MM.1S (cell line): ENCODE data around the gene SORCS2.

ENCODE experiments used
- DNase-seq: peaks from one replicate; pipeline ENCODE4 v3.0.0-alpha.2; 2015
- H2AFZ ChIP-seq: fragments of 300-600 bp; sonication (generic); 2 replicates; pipeline ENCODE4 v1.6.0; 2016; ENCODE audit warnings: antibody characterized with exemption, low read length
- H3F3A ChIP-seq: fragments of 300-600 bp; sonication (generic); 2 replicates; pipeline ENCODE4 v1.6.1; 2016; ENCODE audit warnings: mild to moderate bottlenecking, antibody characterized with exemption, low read length, moderate library complexity, mixed read lengths; ENCODE audit not compliant: insufficient read depth
- H3K27ac ChIP-seq: fragments of 300-600 bp; sonication (generic); 2 replicates; pipeline ENCODE4 v1.5.1; 2016; ENCODE audit warnings: mild to moderate bottlenecking, low read length
- H3K27me3 ChIP-seq: fragments of 300-600 bp; sonication (generic); replicated peaks from 2 replicates; pipeline ENCODE4 v1.6.0; 2016; ENCODE audit warnings: low read length; ENCODE audit not compliant: insufficient read depth
- H3K36me3 ChIP-seq: fragments of 300-600 bp; sonication (generic); replicated peaks from 2 replicates; pipeline ENCODE4 v1.6.1; 2016; ENCODE audit warnings: mild to moderate bottlenecking, low read length, mixed read lengths; ENCODE audit not compliant: insufficient read depth
- H3K4me1 ChIP-seq: fragments of 300-600 bp; sonication (generic); 2 replicates; pipeline ENCODE4 v1.6.1; 2016; ENCODE audit warnings: low read length, mixed read lengths
- H3K4me2 ChIP-seq: fragments of 300-600 bp; sonication (generic); 2 replicates; pipeline ENCODE4 v1.6.0; 2016; ENCODE audit warnings: low read depth, low read length
- H3K4me3 ChIP-seq: fragments of 300-600 bp; sonication (generic); 2 replicates; pipeline ENCODE4 v1.5.1; 2016; ENCODE audit warnings: low read length, mixed read lengths
- H3K79me2 ChIP-seq: fragments of 300-600 bp; sonication (generic); 2 replicates; pipeline ENCODE4 v1.6.1; 2016; ENCODE audit warnings: mixed run types, low read length, mixed read lengths
- H3K9ac ChIP-seq: fragments of 300-600 bp; sonication (generic); 2 replicates; pipeline ENCODE4 v1.6.1; 2016; ENCODE audit warnings: low read length, mixed read lengths
- H3K9me2 ChIP-seq: fragments of 300-600 bp; sonication (generic); replicated peaks from 2 replicates; pipeline ENCODE4 v1.6.1; 2016; ENCODE audit warnings: mild to moderate bottlenecking, low read length, mixed read lengths; ENCODE audit not compliant: insufficient read depth
- H3K9me3 ChIP-seq: fragments of 300-600 bp; sonication (generic); replicated peaks from 2 replicates; pipeline ENCODE4 v1.6.1; 2016; ENCODE audit warnings: mild to moderate bottlenecking, low read length, mixed read lengths; ENCODE audit not compliant: insufficient read depth
- H4K20me1 ChIP-seq: fragments of 300-600 bp; sonication (generic); 2 replicates; pipeline ENCODE4 v1.6.1; 2016; ENCODE audit warnings: mild to moderate bottlenecking, low read length, moderate library complexity, mixed read lengths; ENCODE audit not compliant: insufficient read depth
- EZH2 ChIP-seq: fragments of 300-600 bp; sonication (generic); optimal IDR thresholded peaks from 2 replicates; pipeline ENCODE3; 2017; ENCODE audit warnings: low read depth, mild to moderate bottlenecking, antibody characterized with exemption, low read length, mixed read lengths
- EZH2phosphoT487 ChIP-seq: fragments of 300-600 bp; sonication (generic); IDR thresholded peaks from 2 replicates; pipeline ENCODE4 v1.6.1; 2018; ENCODE audit warnings: antibody characterized with exemption, low read length
- TF ChIP-seq, protein P1 (sequence below): fragments of 300-600 bp; sonication (generic); IDR thresholded peaks from 2 replicates; pipeline ENCODE4 v1.5.1; 2016; ENCODE audit warnings: antibody characterized with exemption, low read length, mixed read lengths

Gene SORCS2

DNA sequence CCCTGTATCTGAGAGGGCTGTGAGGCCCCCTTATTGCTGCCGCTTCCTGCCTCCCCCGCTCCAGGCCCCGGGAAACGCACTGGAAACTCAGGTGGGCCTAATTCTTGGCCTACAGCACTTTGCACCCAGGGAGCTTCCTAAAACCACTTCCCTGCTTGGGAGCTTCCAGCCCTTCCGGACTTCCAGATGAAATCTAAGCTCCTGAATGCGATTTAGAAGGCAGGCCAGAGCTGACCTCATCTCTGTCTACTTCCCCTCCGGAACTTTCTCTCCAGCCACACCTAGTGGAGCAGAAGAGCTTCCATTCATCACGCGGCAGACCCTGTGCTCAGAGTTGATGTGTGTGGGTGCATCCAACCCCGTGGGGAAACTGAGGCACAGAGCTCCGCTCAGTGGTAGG lies 84.2 kb downstream of the SORCS2 start:
- Histone ChIP-seq H3K9me2 (no peaks in the 10 kb centered on the region), H3K9me3 (no peaks in the 10 kb centered on the region), H3K27ac (no peak overlapping the region), H3K4me1 (no peaks in the 10 kb centered on the region), H3F3A (no peaks in the 10 kb centered on the region), H3K9ac (no peak overlapping the region), H3K36me3 (no peaks in the 10 kb centered on the region), H3K4me2 (no peak overlapping the region), H3K27me3 (peaks cover 93% of the 10 kb centered on the region), H4K20me1 (no peaks in the 10 kb centered on the region), H3K79me2 (no peaks in the 10 kb centered on the region), H3K4me3 (no peak overlapping the region), H2AFZ (no peak overlapping the region)
- TF ChIP-seq EZH2phosphoT487 (no peak), EZH2 (no peak)
- TF ChIP-seq, protein P1, sequence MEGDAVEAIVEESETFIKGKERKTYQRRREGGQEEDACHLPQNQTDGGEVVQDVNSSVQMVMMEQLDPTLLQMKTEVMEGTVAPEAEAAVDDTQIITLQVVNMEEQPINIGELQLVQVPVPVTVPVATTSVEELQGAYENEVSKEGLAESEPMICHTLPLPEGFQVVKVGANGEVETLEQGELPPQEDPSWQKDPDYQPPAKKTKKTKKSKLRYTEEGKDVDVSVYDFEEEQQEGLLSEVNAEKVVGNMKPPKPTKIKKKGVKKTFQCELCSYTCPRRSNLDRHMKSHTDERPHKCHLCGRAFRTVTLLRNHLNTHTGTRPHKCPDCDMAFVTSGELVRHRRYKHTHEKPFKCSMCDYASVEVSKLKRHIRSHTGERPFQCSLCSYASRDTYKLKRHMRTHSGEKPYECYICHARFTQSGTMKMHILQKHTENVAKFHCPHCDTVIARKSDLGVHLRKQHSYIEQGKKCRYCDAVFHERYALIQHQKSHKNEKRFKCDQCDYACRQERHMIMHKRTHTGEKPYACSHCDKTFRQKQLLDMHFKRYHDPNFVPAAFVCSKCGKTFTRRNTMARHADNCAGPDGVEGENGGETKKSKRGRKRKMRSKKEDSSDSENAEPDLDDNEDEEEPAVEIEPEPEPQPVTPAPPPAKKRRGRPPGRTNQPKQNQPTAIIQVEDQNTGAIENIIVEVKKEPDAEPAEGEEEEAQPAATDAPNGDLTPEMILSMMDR: no peak
- DNase-seq: no peak

DNA sequence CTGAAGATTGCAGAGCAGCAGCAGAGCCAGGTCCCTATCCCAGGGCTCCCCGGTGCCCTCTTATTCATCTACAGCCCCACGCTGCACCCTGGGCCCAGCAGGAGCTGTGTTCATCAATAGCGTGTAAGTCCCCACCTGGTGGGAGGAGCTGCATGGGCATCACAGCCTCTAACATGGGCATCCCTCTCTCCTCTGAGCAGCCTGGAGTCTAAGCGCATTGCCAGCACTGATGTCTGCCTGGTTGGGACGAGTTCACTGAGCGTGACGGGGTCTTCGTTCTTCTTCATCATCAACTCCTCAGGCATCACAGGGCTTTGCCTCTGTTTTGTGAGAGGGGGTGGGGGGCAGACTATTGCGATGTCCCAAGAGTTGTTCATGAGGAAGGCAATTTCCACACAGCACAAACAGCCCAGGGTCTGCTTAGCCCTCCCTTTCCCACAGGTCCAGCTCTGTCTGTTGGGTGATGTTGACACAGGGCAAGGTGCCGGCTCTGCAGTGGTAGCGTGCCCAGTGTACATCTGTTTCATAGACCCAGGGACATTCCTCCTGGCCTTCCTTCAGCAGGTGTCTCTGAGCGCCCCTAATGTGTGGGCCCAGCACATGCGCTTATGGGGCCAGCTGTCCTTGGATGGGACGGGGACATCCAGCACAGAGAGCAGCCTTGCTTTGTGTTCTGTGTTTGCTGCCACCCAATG lies 85.9 kb downstream of the SORCS2 start:
- TF ChIP-seq EZH2 (no peak), EZH2phosphoT487 (no peak)
- TF ChIP-seq, protein P1: no peak
- no peaks in the 10 kb centered on the region for H3F3A ChIP-seq
- H3K9me2 ChIP-seq: no peaks in the 10 kb centered on the region
- no peak overlapping the region for H3K4me3 ChIP-seq
- no peak overlapping the region for H3K27ac ChIP-seq
- DNase-seq: no peak
- no peaks in the 10 kb centered on the region for H3K4me1 ChIP-seq
- no peak overlapping the region for H3K9ac ChIP-seq
- no peaks in the 10 kb centered on the region for H4K20me1 ChIP-seq
- H3K36me3 ChIP-seq: no peaks in the 10 kb centered on the region
- no peaks in the 10 kb centered on the region for H3K79me2 ChIP-seq
- H2AFZ ChIP-seq: no peak overlapping the region
- H3K4me2 ChIP-seq: no peak overlapping the region
- peaks cover 93% of the 10 kb centered on the region for H3K27me3 ChIP-seq
- no peaks in the 10 kb centered on the region for H3K9me3 ChIP-seq

DNA sequence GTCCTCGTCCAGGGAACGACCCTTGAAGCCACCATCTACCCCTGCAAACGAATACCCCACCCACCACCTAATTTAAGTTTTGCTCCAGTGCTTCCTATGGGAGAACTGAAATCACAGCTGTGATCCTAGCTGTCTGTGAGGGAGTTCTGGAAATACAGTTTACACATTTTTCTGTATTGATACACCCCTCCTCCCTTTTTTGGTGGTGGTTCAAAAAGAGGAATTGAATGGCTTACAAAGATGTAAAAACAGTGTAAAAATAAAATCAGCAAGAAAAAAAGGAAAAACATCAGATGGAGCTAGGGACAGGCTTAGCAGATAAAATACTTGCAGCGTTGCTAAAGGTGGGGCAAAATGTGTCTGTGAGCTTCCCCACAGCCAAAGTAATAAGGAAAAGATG lies 86.6 kb downstream of the SORCS2 start:
- TF ChIP-seq, protein P1: no peak
- no peak for TF ChIP-seq EZH2phosphoT487
- no peak for TF ChIP-seq EZH2
- Histone ChIP-seq H3K9me3 (no peaks in the 10 kb centered on the region), H3K4me1 (no peaks in the 10 kb centered on the region), H2AFZ (no peak overlapping the region), H3K4me2 (no peak overlapping the region), H3K9ac (no peak overlapping the region), H3K36me3 (no peaks in the 10 kb centered on the region), H4K20me1 (no peaks in the 10 kb centered on the region), H3K79me2 (no peaks in the 10 kb centered on the region), H3K27me3 (peaks cover 98% of the 10 kb centered on the region), H3K4me3 (no peak overlapping the region), H3F3A (no peaks in the 10 kb centered on the region), H3K9me2 (no peaks in the 10 kb centered on the region), H3K27ac (no peak overlapping the region)
- DNase-seq: no peak
